ENCODE measurements around the gene MEGF8.

Gene MEGF8

GRCh38 chr19:42362342-42362741 is 36.9 kb downstream of the MEGF8 start:
- no peak for DNase-seq

DNA sequence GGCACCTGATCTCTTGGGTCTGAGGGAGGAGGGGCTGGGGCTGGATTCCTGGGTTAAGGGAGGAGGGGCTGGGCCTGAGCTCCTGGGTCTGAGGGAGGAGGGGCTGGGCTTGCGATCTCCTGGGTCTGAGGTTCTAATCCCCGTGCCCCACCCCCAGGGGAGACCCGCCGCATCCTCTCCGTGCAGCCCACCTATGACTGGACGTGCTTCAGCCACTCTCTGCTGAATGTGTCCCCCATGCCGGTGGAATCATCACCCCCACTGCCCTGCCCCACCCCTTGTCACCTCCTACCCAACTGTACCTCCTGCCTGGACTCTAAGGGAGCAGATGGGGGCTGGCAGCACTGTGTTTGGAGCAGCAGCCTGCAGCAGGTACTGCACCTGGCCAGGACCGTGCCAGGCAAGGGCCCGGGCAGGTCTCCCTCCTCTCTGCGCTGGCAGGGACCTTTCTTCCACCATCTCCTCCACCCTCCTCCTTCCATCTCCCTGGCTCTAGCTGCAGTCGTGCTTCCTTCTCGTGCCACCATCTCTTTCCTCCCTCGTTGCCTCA is 37.5 kb downstream of the MEGF8 start:
- DNase-seq, result no peak

GRCh38 chr19:42363614-42364346 is 38.3 kb downstream of the MEGF8 start:
- peak; percentile 92 for DNase-seq

DNA sequence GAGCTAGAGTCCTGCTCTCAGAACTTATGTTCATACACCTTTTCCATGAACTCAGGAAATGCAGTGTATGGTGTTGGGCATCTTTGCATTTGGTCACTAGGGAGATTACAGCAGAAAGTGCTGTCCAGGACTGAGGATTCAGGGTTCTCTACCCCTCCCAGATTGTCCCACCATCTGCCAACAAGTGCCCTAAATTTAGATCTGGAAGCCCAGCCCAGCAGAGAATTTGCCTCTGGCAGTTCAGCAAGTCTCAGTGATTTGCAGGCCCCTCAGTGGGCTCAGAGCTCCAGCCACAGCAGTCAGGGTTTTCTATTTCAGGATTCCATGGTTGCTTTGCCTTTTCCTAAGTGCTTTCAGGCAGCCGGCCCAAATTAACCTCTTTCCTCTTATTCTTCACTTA is 41.2 kb downstream of the MEGF8 start:
- no peak for DNase-seq

DNA sequence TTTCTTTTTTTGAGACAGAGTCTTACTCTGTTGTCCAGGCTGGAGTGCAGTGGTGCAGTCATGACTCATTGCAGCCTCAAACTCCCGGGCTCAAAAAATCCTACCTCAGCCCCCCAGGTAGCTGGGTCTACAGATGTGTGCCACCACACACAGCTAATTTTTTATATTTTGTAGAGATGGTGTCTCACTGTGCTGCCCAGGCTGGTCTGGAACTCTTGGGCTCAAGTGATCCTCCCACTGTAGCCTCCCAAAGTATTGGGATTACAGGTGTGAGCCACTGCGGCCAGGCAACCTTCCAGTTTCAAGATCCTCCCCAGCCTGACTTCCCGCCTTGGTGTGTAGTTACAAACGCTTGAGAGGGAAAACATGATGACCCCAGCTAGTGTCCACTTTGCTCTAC is 42.5 kb downstream of the MEGF8 start:
- no peak for DNase-seq

DNA sequence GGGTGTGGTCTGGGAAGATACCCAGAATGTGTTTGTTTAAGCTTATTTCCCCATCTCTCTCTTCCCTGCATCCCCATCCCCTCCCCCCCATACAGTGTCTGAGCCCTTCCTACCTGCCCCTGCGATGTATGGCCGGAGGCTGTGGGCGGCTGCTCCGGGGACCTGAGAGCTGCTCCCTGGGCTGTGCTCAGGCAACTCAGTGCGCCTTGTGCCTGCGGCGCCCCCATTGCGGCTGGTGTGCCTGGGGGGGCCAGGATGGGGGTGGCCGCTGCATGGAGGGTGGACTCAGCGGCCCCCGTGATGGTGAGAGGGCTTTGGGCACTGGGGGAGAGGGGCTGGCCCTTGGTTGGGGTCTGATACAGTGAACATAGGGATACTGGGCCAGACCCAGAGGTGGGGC is 42.9 kb downstream of the MEGF8 start:
- no peak for DNase-seq

- no peak for DNase-seq
These were observed 43.3 kb downstream of the MEGF8 start for GRCh38 chr19:42368765-42369164.

- no peak for DNase-seq
These were observed 44.1 kb downstream of the MEGF8 start for GRCh38 chr19:42369433-42370067.

- DNase-seq, result peak; percentile 49
These were observed 44.7 kb downstream of the MEGF8 start for GRCh38 chr19:42370068-42370520.

DNA sequence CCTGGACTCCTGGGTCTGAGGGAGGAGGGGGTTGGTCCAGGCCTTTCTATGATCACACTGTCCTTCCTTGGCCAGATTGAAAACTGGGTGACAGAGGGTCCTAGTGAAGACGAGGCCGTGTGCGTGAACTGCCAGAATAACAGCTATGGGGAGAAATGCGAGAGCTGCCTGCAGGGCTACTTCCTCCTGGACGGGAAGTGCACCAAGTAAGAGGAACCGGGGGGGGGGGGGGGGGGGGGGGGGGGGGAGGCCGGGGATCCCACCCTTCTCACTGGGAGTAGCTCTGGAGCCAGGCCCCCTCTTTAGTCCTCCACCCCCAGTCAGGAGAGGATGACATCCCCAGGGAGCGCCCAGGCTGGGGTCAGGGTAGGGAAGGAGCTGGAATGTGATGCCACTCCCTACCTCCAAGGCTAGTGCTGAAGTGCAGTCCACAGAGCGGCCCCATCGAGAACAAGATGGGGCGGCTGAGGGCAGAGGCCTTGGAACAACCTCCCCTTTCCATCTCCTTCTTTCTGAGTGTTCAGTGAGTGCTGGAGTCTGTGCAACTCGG is 45.3 kb downstream of the MEGF8 start:
- peak; percentile 45 for DNase-seq

- DNase-seq, result no peak
These were observed 49.5 kb downstream of the MEGF8 start for GRCh38 chr19:42374826-42375376.

GRCh38 chr19:42375415-42376176 is 50.2 kb downstream of the MEGF8 start:
- DNase-seq, result no peak

DNA sequence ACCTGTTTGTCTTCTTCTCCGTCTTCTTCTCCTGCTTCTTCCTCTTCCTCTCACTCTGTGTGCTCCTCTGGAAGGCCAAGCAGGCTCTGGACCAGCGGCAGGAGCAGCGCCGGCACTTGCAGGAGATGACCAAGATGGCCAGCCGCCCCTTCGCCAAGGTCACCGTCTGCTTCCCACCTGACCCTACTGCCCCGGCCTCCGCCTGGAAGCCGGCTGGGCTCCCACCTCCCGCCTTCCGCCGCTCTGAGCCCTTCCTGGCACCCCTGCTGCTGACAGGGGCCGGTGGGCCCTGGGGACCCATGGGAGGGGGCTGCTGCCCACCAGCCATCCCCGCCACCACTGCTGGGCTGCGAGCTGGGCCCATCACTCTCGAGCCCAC is 50.7 kb downstream of the MEGF8 start:
- no peak for DNase-seq

DNA sequence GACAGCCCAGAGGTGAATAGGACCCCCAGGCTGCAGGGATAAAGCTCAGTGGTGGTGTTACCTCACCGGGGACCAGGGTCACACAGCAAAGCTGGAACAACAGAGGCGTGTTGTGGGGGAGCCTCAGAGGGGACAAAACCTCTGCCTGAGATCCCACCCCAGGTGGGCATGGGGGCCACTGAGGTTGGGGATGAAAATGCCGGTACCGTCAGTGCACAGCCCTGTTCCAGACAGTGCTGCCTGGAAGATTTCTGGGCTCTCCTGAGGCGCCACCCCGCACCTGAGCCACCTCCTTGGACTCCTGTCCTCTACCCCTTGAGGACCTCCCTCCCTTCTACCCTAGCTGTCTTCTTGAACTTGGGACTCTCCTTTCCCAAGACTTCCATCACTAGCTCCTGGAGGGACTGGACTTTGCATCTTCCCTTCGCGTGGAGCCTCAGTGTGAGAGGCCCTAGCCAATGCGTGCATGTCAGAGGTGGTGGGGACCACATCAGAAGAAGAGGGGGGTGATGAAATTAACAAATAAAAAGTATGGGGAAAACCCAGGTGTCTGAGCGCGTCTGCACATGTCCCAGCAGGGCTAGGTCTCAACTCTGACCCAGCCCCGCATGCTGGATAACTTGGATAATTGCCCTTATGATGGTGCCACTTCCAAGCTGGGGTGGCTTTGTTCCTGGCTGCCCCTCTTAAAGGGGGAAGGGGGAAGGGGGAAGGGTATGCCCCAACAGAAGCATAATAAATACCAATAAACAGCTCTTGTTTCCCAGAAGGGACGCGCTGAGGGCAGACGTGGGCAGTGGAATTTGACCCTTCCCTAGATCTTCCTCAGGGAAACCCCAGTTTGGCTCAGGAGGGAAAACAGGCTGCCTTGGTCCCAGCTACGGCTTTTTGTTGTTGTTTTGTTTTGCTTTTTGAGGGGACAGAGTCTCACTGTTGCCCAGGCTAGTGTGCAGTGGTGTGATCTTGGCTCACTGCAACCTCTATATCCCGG is 53.1 kb downstream of the MEGF8 start:
- DNase-seq, result no peak

DNA sequence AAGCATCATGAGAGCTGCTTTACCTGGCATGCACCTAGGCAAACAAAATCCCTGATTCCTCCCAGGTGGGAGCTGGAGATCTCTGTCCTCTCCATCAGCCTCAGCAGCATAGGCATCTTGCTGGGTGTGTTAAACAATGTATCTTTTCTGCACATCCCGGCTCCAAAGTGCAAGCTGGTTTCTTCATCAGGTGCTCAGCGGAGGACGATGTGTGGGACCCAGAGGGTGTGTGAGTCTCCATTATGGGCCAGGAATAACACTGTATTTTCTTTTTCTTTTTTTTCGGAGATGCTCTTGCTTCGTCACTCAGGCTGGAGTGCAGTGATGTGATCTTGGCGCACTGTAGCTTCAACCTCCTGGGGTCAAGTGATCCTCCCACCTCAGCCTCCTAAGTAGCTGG is 54.7 kb downstream of the MEGF8 start:
- no peak for DNase-seq

DNA sequence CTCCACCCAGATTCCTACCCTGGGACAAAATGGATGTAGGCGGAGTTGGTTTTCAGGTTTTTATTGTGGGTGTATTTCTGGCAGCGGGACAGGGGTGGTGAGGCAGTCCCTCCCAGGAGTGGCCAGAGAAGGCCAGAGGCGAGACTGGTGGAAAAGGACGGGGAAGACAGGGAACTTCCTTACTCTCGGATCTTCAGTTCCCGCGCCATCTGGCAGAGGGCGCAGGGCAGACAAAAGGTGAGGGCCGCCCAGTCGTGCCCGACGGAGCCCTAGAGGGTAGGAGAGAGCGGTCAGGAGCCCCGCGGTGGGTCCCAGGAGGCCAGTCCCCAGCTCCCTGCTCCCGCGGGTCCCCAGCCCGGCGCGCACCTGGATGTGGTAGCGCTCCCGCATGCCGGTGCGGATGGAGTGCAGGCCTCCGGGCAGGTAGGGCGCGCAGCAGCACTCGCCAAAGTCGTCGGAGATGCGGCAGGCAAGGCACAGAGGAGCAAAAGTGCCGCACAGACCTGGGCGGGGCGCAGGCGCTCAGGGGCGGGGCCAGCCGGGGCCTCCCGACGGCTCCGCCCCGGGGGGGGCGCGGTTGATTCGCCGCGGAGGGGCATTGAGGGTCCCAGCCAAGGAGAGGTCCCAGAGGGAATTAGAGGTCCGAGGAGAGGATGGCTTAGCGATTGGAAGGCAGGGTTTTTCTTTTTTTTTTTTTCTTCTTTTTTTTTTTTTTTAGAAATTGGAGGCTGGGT is 61.7 kb downstream of the MEGF8 start:
- peak; percentile 64 for DNase-seq

- DNase-seq, result no peak
These were observed 63.5 kb downstream of the MEGF8 start for GRCh38 chr19:42388851-42389489.

GRCh38 chr19:42389899-42390298 is 64.5 kb downstream of the MEGF8 start, which contains the start of gene CNFN:
TSS of gene CNFN (minus strand) at chr19:42390297. CDS start at chr19:42389037, 1,260 bp downstream.
- no peak for DNase-seq

- no peak for DNase-seq
These were observed 66.7 kb downstream of the MEGF8 start for GRCh38 chr19:42392165-42392564.

DNA sequence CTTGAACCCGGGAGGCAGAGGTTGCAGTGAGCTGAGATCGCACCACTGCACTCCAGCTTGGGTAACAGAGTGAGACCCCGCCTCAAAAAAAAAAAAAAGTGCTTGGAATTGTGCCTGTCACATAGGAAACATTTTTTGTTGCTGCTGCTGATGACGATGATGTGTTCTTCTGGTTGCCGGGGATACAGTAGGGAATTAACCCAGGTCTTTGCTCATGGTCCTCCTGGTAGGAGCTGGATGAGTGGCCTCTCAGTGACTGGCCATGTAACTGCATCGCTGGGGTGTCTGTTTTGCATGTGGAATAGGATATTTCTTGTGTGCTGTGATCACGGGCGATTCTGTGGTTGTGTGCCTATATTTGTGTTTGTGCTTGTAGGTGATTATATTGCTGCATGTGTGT is 69.3 kb downstream of the MEGF8 start:
- no peak for DNase-seq

Measured in MV-4-11 (cell line).